GM12878 (cell line): ENCODE measurements around the gene DACT3. TPM values are rescaled to one million over a fixed set of nuclear protein-coding genes. Genes with fewer than 3 reads are reported as not detected.

ENCODE experiments used
- BACH1 ChIP-seq: fragments of 450-650 bp; IDR thresholded peaks from 2 replicates; pipeline ENCODE4 v1.6.1; 2017; ENCODE audit warnings: mild to moderate bottlenecking, borderline replicate concordance
- BHLHE40 ChIP-seq, 2 experiments: fragments of 450-650 bp in 1 of 2; IDR thresholded peaks; 2 replicates each; pipeline ENCODE4 v1.6.1; 2011 to 2017; ENCODE audit warnings: low read depth in 2 of 2, borderline replicate concordance in 1 of 2, improper control_type of control experiment in 1 of 2, low read length in 1 of 2, mild to moderate bottlenecking in 1 of 2
- BMI1 ChIP-seq: fragments of 450-650 bp; IDR thresholded peaks from 2 replicates; pipeline ENCODE4 v1.6.1; 2016; ENCODE audit warnings: mild to moderate bottlenecking, moderate library complexity, borderline replicate concordance
- CREM ChIP-seq: IDR thresholded peaks from 2 replicates; pipeline ENCODE4 v1.6.1; 2014; ENCODE audit warnings: antibody characterized with exemption, low read depth
- CUX1 ChIP-seq: IDR thresholded peaks from 2 replicates; pipeline ENCODE4 v1.6.1; 2012; ENCODE audit warnings: improper control_type of control experiment, low read depth, low read length; ENCODE audit not compliant: insufficient replicate concordance
- EED ChIP-seq: sonication (generic); IDR thresholded peaks from 2 replicates; pipeline ENCODE4 v1.6.1; 2016; ENCODE audit warnings: antibody characterized with exemption, low read depth
- EZH2 ChIP-seq: IDR thresholded peaks from 2 replicates; pipeline ENCODE4 v1.6.1; 2012; ENCODE audit warnings: low read depth, mild to moderate bottlenecking, control low read depth, inconsistent platforms, low read length, borderline replicate concordance; ENCODE audit not compliant: control insufficient read depth
- GABPA ChIP-seq: IDR thresholded peaks from 2 replicates; pipeline ENCODE4 v1.6.1; 2014; ENCODE audit warnings: antibody characterized with exemption, low read depth, mild to moderate bottlenecking, inconsistent platforms
- HDGF ChIP-seq: fragments of 450-650 bp; IDR thresholded peaks from 2 replicates; pipeline ENCODE4 v1.6.1; 2016; ENCODE audit warnings: antibody characterized with exemption
- JUNB ChIP-seq: IDR thresholded peaks from 2 replicates; pipeline ENCODE4 v1.6.1; 2016; ENCODE audit warnings: antibody characterized with exemption, mild to moderate bottlenecking
- JUND ChIP-seq: IDR thresholded peaks from 2 replicates; pipeline ENCODE4 v1.6.1; 2012; ENCODE audit warnings: low read depth, mild to moderate bottlenecking, low read length, improper control_type of control experiment, moderate library complexity
- KDM1A ChIP-seq: fragments of 200-600 bp; sonication (generic); IDR thresholded peaks from 2 replicates; pipeline ENCODE4 v1.6.1; 2016; ENCODE audit warnings: borderline replicate concordance
- MTA3 ChIP-seq: IDR thresholded peaks from 2 replicates; pipeline ENCODE4 v1.6.1; 2012; ENCODE audit warnings: low read length, inconsistent platforms, borderline replicate concordance
- NR2C2 ChIP-seq: IDR thresholded peaks from 2 replicates; pipeline ENCODE4 v1.6.1; 2011; ENCODE audit warnings: borderline replicate concordance, low read depth; ENCODE audit not compliant: control insufficient read depth, insufficient read length
- RAD21 ChIP-seq: IDR thresholded peaks from 2 replicates; pipeline ENCODE4 v1.6.1; 2011; ENCODE audit warnings: mild to moderate bottlenecking, low read depth, low read length, moderate library complexity; ENCODE audit not compliant: insufficient read depth
- RFX5 ChIP-seq: IDR thresholded peaks from 2 replicates; pipeline ENCODE4 v1.6.1; 2011; ENCODE audit warnings: low read depth, low read length, improper control_type of control experiment
- RUNX3 ChIP-seq: IDR thresholded peaks from 2 replicates; pipeline ENCODE4 v1.6.1; 2012; ENCODE audit warnings: low read length, inconsistent platforms
- SIN3A ChIP-seq: IDR thresholded peaks from 2 replicates; pipeline ENCODE4 v1.6.1; 2012; ENCODE audit warnings: low read depth, low read length, improper control_type of control experiment
- SKIL ChIP-seq: fragments of 450-650 bp; IDR thresholded peaks from 2 replicates; pipeline ENCODE4 v1.6.1; 2017; ENCODE audit warnings: mild to moderate bottlenecking, low read depth, inconsistent platforms; ENCODE audit not compliant: poor library complexity, severe bottlenecking
- SMC3 ChIP-seq: IDR thresholded peaks from 2 replicates; pipeline ENCODE4 v1.6.1; 2011; ENCODE audit warnings: low read length, improper control_type of control experiment, borderline replicate concordance
- TAF1 ChIP-seq: IDR thresholded peaks from 2 replicates; pipeline ENCODE4 v1.6.1; 2011; ENCODE audit warnings: mild to moderate bottlenecking, low read depth, low read length, borderline replicate concordance
- USF2 ChIP-seq: IDR thresholded peaks from 2 replicates; pipeline ENCODE4 v1.6.1; 2011; ENCODE audit warnings: low read depth, low read length, improper control_type of control experiment, borderline replicate concordance
- YY1 ChIP-seq: IDR thresholded peaks from 2 replicates; pipeline ENCODE4 v1.6.1; 2011; ENCODE audit warnings: low read depth, mild to moderate bottlenecking, low read length
- ZNF274 ChIP-seq: IDR thresholded peaks from one replicate; pipeline ENCODE4 v1.8.0; 2011; ENCODE audit not compliant: insufficient read length, insufficient read depth
- polyA plus RNA-seq, 11 experiments: library from polyadenylated mRNA; depleted of rRNA in 4 of 11; unstranded in 6 of 11; stranded (reverse) in 5 of 11; fragments of >200 nt; fragmentation: Nextera tagmentation in 4 of 11; fragmentation: Illumina TruSeq in 1 of 11; extraction: Ambion mirVana in 4 of 11; extraction: Trizol in 1 of 11; gene quantifications; 1 replicate in 1 of 11; 2 replicates in 10 of 11; pipeline versions ENCODE4 v1.2.1 to v1.2.3, GENCODE V29; 2011 to 2016; ENCODE audit warnings: inconsistent platforms in 2 of 11, missing spikeins in 2 of 11, low read depth in 1 of 11
- total RNA-seq, 4 experiments: library from RNA; depleted of rRNA in 3 of 4; stranded (reverse); fragments of >200 nt in 3 of 4; fragmentation: Illumina TruSeq in 1 of 4; extraction: Trizol in 1 of 4; gene quantifications; 2 replicates each; pipeline versions ENCODE4 v1.2.1 to v1.2.3, GENCODE V29; 2013 to 2021

The DACT3 gene
- total and polyA plus RNA-seq, 10 of the 15 experiments (the other 5 are each of a cell fraction or from before 2014, with no cell fraction given), result 0.05 to 2.5 (median 0.35) TPM; not detected in 1

- TF ChIP-seq HDGF (peak; percentile 100), EED (no peak), CUX1 (no peak), JUNB (no peak), USF2 (peak; percentile 63), CREM (peak; percentile 75), JUND (0 out of 2 replicates have a peak, but pooled peaks have one; percentile 22), YY1 (no peak; the same call in 1 of the 2 replicates), BHLHE40 (IDR thresholded peaks at IDR 0.05; ENCODE audit: borderline replicate concordance in 1 of 2, low read depth in 2 of 2, low read length in 1 of 2) (peak; percentile 96), BACH1 (0 out of 2 replicates have a peak, but pooled peaks have one; percentile 16), EZH2 (no peak), RFX5 (peak; percentile 82), BMI1 (no peak), KDM1A (no peak), RAD21 (no peak), GABPA (no peak), TAF1 (no peak), SKIL (no peak), MTA3 (no peak), SIN3A (no peak; the same call in 1 of the 2 replicates), NR2C2 (no peak), ZNF274 (no peak), RUNX3 (no peak; the same call in 1 of the 2 replicates), SMC3 (no peak)
Observed at GRCh38 chr19:46661020-46661731, at the start of gene DACT3 (continued).
